GM19395 (cell line): Measurements from ENCODE around the gene CCDC157.
"Not testable (repeated sequence)": the region's sequence is repeated elsewhere in the genome, so short reads cannot be mapped to it uniquely, and the experiment has no call there.

Experiments used
- ATAC-seq: cut with Tn5 transposase; IDR thresholded peaks from one replicate; pipeline ENCODE4 v1.9.1; 2021; ENCODE audit warnings: mild to moderate bottlenecking, moderate library complexity; ENCODE audit not compliant: unreplicated experiment

The CCDC157 gene

GRCh38 chr22:30386960-30387827 lies 30.4 kb downstream of the CCDC157 start, which contains the start of gene RNF215:
Gene RNF215 (minus strand): TSS chr22:30387411. CDS start chr22:30387313, 98 bp downstream.
- ATAC-seq, result peak; percentile 63

GRCh38 chr22:30390974-30391691 lies 34.3 kb downstream of the CCDC157 start:
- ATAC-seq, result no peak

- ATAC-seq, result no peak
These were observed 36.0 kb downstream of the CCDC157 start for GRCh38 chr22:30392661-30393321.

- ATAC-seq, result no peak
These were observed 36.5 kb downstream of the CCDC157 start for GRCh38 chr22:30393322-30393680.

- no peak for ATAC-seq
These were observed 37.1 kb downstream of the CCDC157 start for GRCh38 chr22:30393885-30394284.

- no peak for ATAC-seq
These were observed 40.3 kb downstream of the CCDC157 start, which contains the start of gene SEC14L2 for GRCh38 chr22:30396871-30397655. Gene SEC14L2 (plus strand): TSS chr22:30397018. CDS start chr22:30397117, 99 bp downstream.

GRCh38 chr22:30397656-30398635 lies 41.1 kb downstream of the CCDC157 start:
- no peak for ATAC-seq

GRCh38 chr22:30398685-30399680 lies 42.2 kb downstream of the CCDC157 start:
- no peak for ATAC-seq

GRCh38 chr22:30399718-30400117 lies 42.9 kb downstream of the CCDC157 start:
- ATAC-seq, result no peak

- ATAC-seq, result no peak
These were observed 43.4 kb downstream of the CCDC157 start for GRCh38 chr22:30400159-30400558.

- not testable (repeated sequence) for ATAC-seq
These were observed 44.2 kb downstream of the CCDC157 start for GRCh38 chr22:30401024-30401423.

- no peak for ATAC-seq
These were observed 45.4 kb downstream of the CCDC157 start for GRCh38 chr22:30402028-30402765.

- ATAC-seq, result not testable (repeated sequence)
These were observed 45.9 kb downstream of the CCDC157 start for GRCh38 chr22:30402766-30403104.

GRCh38 chr22:30404307-30404706 lies 47.5 kb downstream of the CCDC157 start:
- no peak for ATAC-seq

GRCh38 chr22:30405731-30406130 lies 48.9 kb downstream of the CCDC157 start:
- ATAC-seq, result no peak

GRCh38 chr22:30406400-30406799 lies 49.6 kb downstream of the CCDC157 start:
- no peak for ATAC-seq

GRCh38 chr22:30408388-30409102 lies 51.7 kb downstream of the CCDC157 start:
- ATAC-seq, result no peak
